ENCODE data around the gene LKAAEAR1. TPM values are rescaled to one million over a fixed set of nuclear protein-coding genes. Genes with fewer than 3 reads are reported as not detected.

Gene LKAAEAR1
- polyA plus RNA-seq, 2 of the 4 experiments (the other 2 are of a cell fraction) = 0.14 to 0.56 TPM

DNA sequence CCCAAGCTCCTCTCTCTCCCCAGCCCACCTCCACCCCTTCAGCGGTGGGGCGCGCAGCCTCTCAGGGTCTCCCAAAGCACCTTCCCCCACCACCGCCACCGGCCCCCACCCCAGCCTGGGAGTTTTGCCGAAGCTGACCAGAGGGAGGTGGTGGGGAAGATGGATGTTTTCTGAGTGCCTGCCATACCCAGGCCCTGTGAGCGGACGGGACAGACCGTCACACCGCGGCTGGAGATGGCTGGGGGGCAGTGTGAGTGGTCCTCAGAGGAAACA lies 42.5 kb downstream of the LKAAEAR1 start:
- Histone ChIP-seq H3K9me3 (no peaks in the 10 kb centered on the region), H3K4me2 (no peak overlapping the region), H3K4me3 (no peak overlapping the region), H3K4me1 (peaks cover 33% of the 10 kb centered on the region), H3K27ac (0 out of 6 replicates have a peak overlapping the region, but pooled peaks of 1 of the 2 experiments have one; percentile 28)
- 86% methylated on average over 5 of the region's 11 CpGs for WGBS (ENCODE audit: missing lambda C conversion rate)
- no peak for FAIRE-seq
- TF ChIP-seq HOXA7 (CRISPR knock-in tag; IDR thresholded peaks at IDR 0.05) = no peak
- no peak for TF ChIP-seq RNF2 (IDR thresholded peaks at IDR 0.05; ENCODE audit: borderline replicate concordance, low read depth)
- TF ChIP-seq CHD2 (IDR thresholded peaks at IDR 0.05; ENCODE audit: low read length, partially characterized antibody) = no peak
- no peak for TF ChIP-seq EHMT2 (IDR thresholded peaks at IDR 0.05; ENCODE audit: low read depth)
- TF ChIP-seq EP300 (IDR thresholded peaks at IDR 0.05) = no peak
- no peak for TF ChIP-seq HOXB5 (CRISPR knock-in tag; IDR thresholded peaks at IDR 0.05)
- TF ChIP-seq SMC3 (IDR thresholded peaks at IDR 0.05) = no peak
- no peak for TF ChIP-seq CBX8 (IDR thresholded peaks at IDR 0.05)
- TF ChIP-seq RCOR1 (IDR thresholded peaks at IDR 0.05; ENCODE audit: low read depth, low read length) = no peak
- TF ChIP-seq, protein P1, sequence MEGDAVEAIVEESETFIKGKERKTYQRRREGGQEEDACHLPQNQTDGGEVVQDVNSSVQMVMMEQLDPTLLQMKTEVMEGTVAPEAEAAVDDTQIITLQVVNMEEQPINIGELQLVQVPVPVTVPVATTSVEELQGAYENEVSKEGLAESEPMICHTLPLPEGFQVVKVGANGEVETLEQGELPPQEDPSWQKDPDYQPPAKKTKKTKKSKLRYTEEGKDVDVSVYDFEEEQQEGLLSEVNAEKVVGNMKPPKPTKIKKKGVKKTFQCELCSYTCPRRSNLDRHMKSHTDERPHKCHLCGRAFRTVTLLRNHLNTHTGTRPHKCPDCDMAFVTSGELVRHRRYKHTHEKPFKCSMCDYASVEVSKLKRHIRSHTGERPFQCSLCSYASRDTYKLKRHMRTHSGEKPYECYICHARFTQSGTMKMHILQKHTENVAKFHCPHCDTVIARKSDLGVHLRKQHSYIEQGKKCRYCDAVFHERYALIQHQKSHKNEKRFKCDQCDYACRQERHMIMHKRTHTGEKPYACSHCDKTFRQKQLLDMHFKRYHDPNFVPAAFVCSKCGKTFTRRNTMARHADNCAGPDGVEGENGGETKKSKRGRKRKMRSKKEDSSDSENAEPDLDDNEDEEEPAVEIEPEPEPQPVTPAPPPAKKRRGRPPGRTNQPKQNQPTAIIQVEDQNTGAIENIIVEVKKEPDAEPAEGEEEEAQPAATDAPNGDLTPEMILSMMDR (IDR thresholded peaks at IDR 0.05) = no peak
- no peak for TF ChIP-seq HEYL (CRISPR knock-in tag; IDR thresholded peaks at IDR 0.05)
- no peak for TF ChIP-seq HOXB13 (CRISPR knock-in tag; IDR thresholded peaks at IDR 0.05; ENCODE audit: low read depth)
- TF ChIP-seq FOSL2 (IDR thresholded peaks at IDR 0.05) = no peak
- no peak for TF ChIP-seq FOSL2 (CRISPR knock-in tag; IDR thresholded peaks at IDR 0.05)
- TF ChIP-seq, protein P2, sequence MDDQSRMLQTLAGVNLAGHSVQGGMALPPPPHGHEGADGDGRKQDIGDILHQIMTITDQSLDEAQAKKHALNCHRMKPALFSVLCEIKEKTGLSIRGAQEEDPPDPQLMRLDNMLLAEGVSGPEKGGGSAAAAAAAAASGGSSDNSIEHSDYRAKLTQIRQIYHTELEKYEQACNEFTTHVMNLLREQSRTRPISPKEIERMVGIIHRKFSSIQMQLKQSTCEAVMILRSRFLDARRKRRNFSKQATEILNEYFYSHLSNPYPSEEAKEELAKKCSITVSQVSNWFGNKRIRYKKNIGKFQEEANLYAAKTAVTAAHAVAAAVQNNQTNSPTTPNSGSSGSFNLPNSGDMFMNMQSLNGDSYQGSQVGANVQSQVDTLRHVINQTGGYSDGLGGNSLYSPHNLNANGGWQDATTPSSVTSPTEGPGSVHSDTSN (IDR thresholded peaks at IDR 0.05) = no peak
- no peak for TF ChIP-seq NPAS2 (CRISPR knock-in tag; IDR thresholded peaks at IDR 0.05; ENCODE audit: borderline replicate concordance)
- TF ChIP-seq KDM5A (IDR thresholded peaks at IDR 0.05) = no peak
- TF ChIP-seq TFCP2L1 (CRISPR knock-in tag; IDR thresholded peaks at IDR 0.05) = no peak
- no peak for TF ChIP-seq CBX2 (IDR thresholded peaks at IDR 0.05; ENCODE audit: borderline replicate concordance, low read depth)
- TF ChIP-seq ZFP36 (IDR thresholded peaks at IDR 0.05; ENCODE audit: borderline replicate concordance, partially characterized antibody) = no peak
- TF ChIP-seq ESRRA (IDR thresholded peaks at IDR 0.05; ENCODE audit: borderline replicate concordance, low read length) = no peak
- CTCF ChIA-PET = interaction anchor here (0.8 to 7.1 kb wide), 7 partner anchors 11 to 67 kb away, joined by 3 to 143 read pairs (median 28); partner anchors contain the start of genes PRPF6 and TCEA2
- no peak for DNase-seq (ENCODE audit: low read depth in 1 of 2, low spot score in 1 of 2)
- ATAC-seq = no peak
- POLR2A ChIA-PET = no interaction called here

DNA sequence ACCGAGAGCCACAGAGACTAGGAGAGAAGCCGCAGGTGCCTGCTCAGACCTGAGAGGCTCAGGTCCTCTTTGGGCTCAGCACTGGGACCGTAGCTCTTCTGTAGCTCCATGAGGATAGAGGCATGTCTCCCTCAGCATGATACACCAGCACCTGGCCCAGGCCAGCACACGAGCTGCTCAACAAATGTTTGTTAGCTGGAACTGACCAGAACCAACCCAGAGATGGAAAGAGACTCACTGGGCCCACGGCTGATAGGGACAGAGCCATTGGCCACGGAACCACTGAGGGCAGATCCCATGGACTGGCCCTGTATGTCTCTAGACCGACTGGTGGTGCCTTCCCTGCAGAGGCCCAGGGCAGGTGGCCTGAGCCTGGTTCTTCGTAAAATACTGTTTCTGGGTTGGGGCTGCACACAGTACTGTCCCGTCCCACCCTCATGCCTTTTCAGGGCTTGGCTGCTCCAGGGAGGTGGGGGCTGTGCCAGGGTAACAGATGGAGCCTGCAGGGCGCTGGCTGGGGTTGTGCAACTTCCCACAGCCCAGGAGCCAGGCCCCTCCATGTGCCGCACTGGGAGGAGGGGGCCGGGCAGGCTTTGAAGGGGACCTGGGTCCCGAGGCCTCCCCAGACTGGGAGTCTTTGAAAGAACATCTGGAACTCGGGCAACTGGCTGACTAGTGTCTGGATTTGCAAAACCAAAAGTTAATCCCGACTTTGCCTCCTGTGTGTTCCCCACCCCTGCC lies 43.0 kb downstream of the LKAAEAR1 start:
- POLR2A ChIA-PET = no interaction called here
- Histone ChIP-seq H3K4me3 (no peak overlapping the region), H3K4me1 (peaks cover 35% of the 10 kb centered on the region), H3K9me3 (no peaks in the 10 kb centered on the region), H3K27ac (0 out of 6 replicates have a peak overlapping the region, but pooled peaks of 1 of the 2 experiments have one; percentile 28), H3K4me2 (no peak overlapping the region)
- 68% methylated on average over 13 of the region's 15 CpGs for WGBS (ENCODE audit: missing lambda C conversion rate)
- CTCF ChIA-PET = interaction anchor here (1.5 to 7.1 kb wide), 9 partner anchors 12 to 80 kb away, joined by 4 to 143 read pairs (median 31); partner anchors contain the start of genes PRPF6 and TCEA2
- ATAC-seq (no peak), FAIRE-seq (no peak), DNase-seq (ENCODE audit: low read depth in 1 of 2, low spot score in 1 of 2) (no peak)
- TF ChIP-seq BHLHE40 (IDR thresholded peaks at IDR 0.05; ENCODE audit: low read depth, low read length) (no peak), POLR2AphosphoS2 (conservative IDR thresholded peaks at IDR 0.05; ENCODE audit: low read length) (no peak), HEYL (CRISPR knock-in tag; IDR thresholded peaks at IDR 0.05) (no peak), NR3C1 (IDR thresholded peaks at IDR 0.05) (no peak), FOSL2 (IDR thresholded peaks at IDR 0.05) (no peak), FOSL2 (CRISPR knock-in tag; IDR thresholded peaks at IDR 0.05) (no peak), TP53 (CRISPR knock-in tag; IDR thresholded peaks at IDR 0.05) (no peak), POLR2A (IDR thresholded peaks at IDR 0.05; ENCODE audit: low read length) (no peak), SMC3 (IDR thresholded peaks at IDR 0.05) (no peak), KDM1A (IDR thresholded peaks at IDR 0.05; ENCODE audit: low read depth) (no peak)
- TF ChIP-seq, protein P3, sequence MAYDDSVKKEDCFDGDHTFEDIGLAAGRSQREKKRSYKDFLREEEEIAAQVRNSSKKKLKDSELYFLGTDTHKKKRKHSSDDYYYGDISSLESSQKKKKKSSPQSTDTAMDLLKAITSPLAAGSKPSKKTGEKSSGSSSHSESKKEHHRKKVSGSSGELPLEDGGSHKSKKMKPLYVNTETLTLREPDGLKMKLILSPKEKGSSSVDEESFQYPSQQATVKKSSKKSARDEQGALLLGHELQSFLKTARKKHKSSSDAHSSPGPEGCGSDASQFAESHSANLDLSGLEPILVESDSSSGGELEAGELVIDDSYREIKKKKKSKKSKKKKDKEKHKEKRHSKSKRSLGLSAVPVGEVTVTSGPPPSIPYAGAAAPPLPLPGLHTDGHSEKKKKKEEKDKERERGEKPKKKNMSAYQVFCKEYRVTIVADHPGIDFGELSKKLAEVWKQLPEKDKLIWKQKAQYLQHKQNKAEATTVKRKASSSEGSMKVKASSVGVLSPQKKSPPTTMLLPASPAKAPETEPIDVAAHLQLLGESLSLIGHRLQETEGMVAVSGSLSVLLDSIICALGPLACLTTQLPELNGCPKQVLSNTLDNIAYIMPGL (CRISPR knock-in tag; IDR thresholded peaks at IDR 0.05; ENCODE audit: borderline replicate concordance) = no peak
- TF ChIP-seq, protein P4, sequence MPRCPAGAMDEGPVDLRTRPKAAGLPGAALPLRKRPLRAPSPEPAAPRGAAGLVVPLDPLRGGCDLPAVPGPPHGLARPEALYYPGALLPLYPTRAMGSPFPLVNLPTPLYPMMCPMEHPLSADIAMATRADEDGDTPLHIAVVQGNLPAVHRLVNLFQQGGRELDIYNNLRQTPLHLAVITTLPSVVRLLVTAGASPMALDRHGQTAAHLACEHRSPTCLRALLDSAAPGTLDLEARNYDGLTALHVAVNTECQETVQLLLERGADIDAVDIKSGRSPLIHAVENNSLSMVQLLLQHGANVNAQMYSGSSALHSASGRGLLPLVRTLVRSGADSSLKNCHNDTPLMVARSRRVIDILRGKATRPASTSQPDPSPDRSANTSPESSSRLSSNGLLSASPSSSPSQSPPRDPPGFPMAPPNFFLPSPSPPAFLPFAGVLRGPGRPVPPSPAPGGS (IDR thresholded peaks at IDR 0.05) = no peak
- TF ChIP-seq, protein P5, sequence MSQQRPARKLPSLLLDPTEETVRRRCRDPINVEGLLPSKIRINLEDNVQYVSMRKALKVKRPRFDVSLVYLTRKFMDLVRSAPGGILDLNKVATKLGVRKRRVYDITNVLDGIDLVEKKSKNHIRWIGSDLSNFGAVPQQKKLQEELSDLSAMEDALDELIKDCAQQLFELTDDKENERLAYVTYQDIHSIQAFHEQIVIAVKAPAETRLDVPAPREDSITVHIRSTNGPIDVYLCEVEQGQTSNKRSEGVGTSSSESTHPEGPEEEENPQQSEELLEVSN (IDR thresholded peaks at IDR 0.05; ENCODE audit: borderline replicate concordance, low read depth) = no peak
- TF ChIP-seq, protein P1 (IDR thresholded peaks at IDR 0.05) = no peak

Measured in A549 (cell line).